NCI-H2081 (cell line): Measurements from ENCODE around the gene DSG2.

Experiments used
- DNase-seq, 2 experiments: peaks; one replicate each; lab custom pipeline; 2025; lab: John Stamatoyannopoulos, UW

The DSG2 gene

GRCh38 chr18:31555971-31556747 lies 58.2 kb downstream of the DSG2 start:
- DNase-seq: peak; percentile 48 to 56

GRCh38 chr18:31557446-31557845 lies 59.5 kb downstream of the DSG2 start:
- DNase-seq: no peak

- no peak for DNase-seq
Observed at GRCh38 chr18:31558567-31558966, 60.6 kb downstream of the DSG2 start.

DNA sequence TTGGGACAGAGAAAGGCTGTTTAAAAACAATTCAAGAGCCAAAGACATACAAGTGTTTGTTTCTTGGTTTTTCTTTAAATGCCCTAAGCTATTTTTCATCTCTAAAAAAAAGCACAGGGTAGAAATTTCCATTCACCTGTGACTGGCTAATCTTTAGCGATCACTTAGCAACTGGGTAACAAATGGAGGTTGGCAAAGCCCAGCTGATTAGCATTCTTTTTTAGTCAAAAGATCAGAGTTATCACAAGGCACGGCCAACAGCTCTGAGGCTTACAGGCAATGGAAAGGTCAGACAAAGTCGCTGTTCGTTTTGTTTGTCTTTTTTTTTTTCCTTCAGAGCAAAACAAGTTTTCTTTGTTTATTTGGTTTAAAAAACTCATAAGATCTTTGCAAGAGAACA lies 64.7 kb downstream of the DSG2 start:
- no peak for DNase-seq

GRCh38 chr18:31563778-31564177 lies 65.8 kb downstream of the DSG2 start:
- DNase-seq: no peak

DNA sequence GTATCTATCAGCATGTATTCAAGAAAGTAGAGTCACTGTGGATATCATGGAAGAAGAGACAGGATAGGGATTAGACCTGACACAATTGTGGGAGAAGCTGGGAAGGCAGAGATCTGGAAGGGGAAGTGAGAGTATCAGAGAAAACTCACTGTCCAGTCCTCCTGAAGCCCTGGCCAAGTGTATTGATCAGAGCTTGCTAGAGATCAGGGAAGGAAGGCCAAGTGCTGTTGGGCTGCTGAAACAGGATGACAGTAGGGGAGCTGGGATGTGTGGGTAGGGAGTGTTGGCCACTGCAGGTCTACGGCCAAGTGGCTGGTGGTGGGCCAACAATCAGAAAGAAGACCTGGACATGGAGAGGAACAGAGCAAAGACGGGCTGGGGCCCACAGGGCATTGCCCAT lies 67.4 kb downstream of the DSG2 start:
- DNase-seq: no peak

DNA sequence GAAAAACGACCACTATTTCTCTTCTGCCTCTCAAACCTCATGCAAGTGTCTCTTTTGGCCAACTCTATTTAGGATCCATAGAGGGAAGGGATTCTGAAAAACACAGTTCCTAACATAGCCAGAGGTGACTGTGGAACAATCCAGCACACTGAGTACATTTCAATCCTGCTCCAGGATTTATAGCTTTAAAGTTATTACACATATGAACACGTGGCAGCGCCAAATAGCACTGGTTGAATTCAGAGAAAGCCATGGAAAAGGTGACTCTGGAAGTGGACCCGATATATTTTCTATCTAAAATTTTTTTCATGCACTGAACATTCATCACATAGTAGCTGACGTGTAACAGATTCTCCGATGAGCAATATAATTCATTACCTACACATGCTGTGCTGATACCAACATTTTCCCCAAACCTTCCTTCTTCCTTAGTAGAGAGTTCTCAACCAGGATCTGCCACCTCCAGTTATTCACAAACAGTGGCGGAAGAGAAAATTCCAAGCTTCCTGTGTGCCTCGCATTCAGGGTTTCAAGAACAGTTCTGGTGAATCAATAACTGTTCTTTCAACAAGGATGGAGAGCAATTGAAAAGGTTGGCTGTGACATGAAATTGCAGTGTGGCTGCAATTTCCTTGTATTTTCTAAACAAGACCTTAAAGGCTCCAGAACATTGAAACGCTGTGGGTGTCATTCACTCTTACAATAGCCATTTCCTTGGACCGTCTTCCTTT lies 68.0 kb downstream of the DSG2 start:
- DNase-seq: no peak

- no peak for DNase-seq
Observed at GRCh38 chr18:31566576-31567306, 68.8 kb downstream of the DSG2 start.

- no peak for DNase-seq
Observed at GRCh38 chr18:31572368-31572767, 74.4 kb downstream of the DSG2 start.

GRCh38 chr18:31573051-31573450 lies 75.1 kb downstream of the DSG2 start:
- no peak for DNase-seq

GRCh38 chr18:31574359-31574758 lies 76.4 kb downstream of the DSG2 start:
- no peak for DNase-seq

- no peak for DNase-seq
Observed at GRCh38 chr18:31575515-31576257, 77.7 kb downstream of the DSG2 start.

DNA sequence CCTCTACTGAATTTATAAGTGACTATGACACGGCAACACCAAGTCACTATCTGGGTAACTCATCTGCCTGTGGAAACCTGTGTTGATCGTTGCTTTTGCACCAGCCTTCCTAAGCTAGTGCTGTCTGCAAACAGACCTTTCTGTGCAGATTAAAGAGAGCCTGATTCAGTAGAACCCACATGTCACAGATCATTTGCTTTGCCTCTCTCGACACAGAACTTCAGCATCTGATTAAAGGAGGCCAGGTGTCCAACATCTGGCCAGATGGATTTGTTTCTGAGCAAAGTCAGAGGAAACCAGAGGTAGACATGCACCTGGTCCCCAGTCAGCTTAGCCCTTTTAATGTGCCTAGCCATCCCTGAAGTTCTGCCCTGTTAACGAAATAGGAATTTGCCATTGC lies 78.7 kb downstream of the DSG2 start:
- no peak for DNase-seq

GRCh38 chr18:31577195-31577594 lies 79.2 kb downstream of the DSG2 start:
- DNase-seq: no peak

DNA sequence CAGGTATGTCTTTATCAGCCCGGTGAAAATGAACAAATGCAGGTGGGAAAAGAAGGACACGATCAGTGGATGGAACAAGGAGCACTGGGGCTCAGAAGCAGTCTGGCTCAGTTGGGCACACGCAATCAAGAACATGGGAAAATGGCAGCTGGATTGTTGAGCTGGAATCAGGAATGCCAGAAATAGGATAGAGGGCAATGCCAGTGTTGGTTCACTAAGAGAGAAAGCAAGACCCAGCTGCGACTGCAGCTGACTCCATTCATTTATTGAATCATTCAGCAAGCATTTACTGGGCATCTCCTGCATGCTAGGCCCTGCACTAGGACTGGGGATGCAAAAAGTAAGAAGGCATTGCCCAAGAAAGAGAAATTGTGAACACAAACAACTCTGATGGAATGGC lies 80.1 kb downstream of the DSG2 start:
- no peak for DNase-seq

DNA sequence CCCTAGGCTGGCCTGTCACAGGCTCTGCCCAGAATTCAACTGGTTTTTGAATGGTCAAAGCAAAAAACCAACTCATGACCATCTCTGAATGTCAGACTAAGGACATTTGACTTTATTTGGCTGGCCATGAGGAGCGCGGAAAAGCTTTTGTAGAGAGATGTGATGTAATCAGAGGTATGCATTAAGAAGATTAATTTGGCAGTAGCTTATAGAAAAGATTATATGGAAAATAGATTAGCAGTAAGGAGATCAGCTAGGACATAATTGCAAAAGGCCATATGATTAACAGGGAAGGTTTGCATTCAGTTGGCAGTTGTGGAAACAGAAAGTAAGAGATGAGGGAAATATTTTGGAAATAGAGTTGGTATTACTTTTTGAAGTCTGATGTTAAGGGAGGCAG lies 81.4 kb downstream of the DSG2 start:
- DNase-seq: no peak

DNA sequence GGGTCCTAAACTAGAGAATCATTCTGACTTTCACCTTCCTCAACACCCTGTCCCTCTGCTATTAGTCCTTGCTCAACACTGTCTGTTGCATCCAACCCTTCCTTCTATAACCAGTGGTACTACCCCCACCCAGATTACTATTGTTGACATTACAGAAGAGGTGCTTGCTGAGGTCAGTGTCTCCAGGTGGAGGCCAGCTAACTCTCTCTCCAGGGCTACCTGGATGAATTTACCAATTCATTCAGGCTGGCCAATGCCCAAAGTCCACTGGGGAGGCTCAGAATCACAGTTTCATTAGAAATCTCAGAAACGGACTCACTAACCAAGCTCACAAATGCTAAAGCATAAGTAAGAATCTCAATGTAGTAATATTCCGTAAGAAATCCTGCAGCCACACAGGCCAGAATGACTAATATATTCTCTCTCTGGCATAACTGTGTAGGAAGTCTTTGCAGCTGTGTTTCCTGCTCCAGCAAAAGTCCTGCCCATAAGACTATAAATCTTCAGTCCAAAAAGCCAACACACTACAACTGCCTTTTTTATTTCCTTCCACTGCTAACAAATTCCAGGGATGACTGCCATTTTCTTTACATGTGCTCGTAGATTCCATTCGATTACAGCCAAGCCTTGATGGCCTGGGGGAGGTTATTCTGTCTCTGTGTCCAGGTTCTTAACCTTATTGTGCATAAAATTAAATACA lies 83.7 kb downstream of the DSG2 start:
- no peak for DNase-seq

DNA sequence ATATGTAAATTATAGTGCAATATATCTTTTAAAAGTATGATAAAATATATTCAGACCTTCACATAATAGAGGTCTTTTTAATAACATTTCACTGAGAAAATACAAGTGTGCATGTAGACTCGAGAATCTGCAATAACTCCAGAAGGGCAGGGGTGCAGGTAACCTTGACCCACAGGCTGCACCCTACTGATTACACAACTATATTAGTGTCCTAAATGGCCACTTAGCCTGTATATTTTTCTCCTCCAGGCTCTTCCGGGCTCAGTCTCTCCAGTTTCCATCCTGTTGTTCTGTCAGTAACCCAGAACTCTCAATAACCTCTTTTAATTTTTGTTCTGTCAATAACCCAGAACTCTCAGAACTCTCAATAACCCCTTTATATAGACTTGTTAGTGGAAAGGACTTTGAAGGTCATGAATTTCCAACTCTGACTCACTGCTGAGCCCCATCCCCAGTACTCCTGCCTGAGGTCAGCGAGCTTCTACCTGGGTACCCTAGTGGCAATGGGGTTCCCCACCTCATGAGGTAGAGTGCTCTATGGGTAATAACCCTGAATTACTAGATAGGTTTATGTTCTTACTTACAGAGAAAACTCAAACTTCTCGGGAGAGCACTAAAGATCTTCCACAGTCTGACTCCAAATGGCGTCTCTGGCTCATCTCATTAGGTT lies 85.3 kb downstream of the DSG2 start:
- no peak for DNase-seq

GRCh38 chr18:31585991-31586390 lies 88.0 kb downstream of the DSG2 start:
- DNase-seq: no peak

DNA sequence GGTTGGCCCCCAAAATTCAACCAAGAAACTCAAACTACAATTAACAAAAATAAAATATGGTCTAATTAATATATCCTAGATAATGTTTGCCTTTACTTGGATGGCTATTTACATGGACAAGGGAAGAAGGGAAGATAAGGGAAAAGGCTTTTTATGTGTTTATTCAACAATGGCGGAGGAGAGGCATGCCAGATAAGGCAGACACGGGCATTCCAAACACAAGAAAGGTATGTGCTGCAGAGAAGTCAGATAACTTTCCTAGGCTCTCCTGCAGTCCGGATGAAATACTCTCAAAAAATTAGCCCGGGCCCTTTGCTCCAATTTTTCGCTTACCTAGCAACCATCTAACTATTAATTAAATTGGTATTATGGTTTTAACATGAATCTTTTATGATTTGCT lies 88.6 kb downstream of the DSG2 start:
- no peak for DNase-seq

DNA sequence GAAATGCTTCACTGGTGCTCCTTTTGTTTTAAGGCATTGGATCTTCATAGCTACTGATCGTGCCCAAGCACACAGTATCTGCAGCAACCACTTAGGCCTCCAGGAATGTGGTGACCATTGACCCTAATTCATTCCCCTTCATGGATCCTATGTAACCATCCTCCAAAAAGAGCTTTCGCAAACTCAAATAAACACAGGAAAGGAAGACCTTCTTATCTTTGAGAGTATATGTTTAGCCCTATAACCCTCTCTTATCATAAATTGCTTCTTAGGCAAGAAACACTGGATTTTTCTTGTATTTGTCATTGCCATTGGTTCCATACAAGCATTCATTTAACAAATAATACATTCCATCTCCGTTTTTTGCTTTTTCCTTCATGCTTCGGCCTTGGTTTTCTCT lies 89.6 kb downstream of the DSG2 start:
- DNase-seq: no peak
